H1 (cell line): Measurements from ENCODE around the gene SS18L1. TPM values are rescaled to one million over a fixed set of nuclear protein-coding genes. Genes with fewer than 3 reads are reported as not detected.
A peak's percentile ranks its signal among the peaks of the same experiment; 100 is the strongest.

ENCODE experiments used
- CEBPB ChIP-seq: IDR thresholded peaks from 2 replicates; pipeline ENCODE4 v1.6.1; 2012; ENCODE audit warnings: low read depth, low read length
- CHD2 ChIP-seq: IDR thresholded peaks from 2 replicates; pipeline ENCODE4 v1.6.1; 2012; ENCODE audit warnings: low read length, improper control_type of control experiment
- EP300 ChIP-seq, 2 experiments: IDR thresholded peaks; 1 replicate in 1 of 2; 2 replicates in 1 of 2; pipeline ENCODE4 v1.6.1; 2011 to 2012; ENCODE audit warnings: low read depth in 2 of 2, low read length in 2 of 2, mild to moderate bottlenecking in 2 of 2, borderline replicate concordance in 1 of 2, inconsistent platforms in 1 of 2, moderate library complexity in 1 of 2
- GABPA ChIP-seq: IDR thresholded peaks from 2 replicates; pipeline ENCODE4 v1.6.1; 2011; ENCODE audit warnings: mild to moderate bottlenecking, low read length, moderate library complexity, borderline replicate concordance; ENCODE audit not compliant: insufficient read depth
- GTF2F1 ChIP-seq: IDR thresholded peaks from 2 replicates; pipeline ENCODE4 v1.6.1; 2012; ENCODE audit warnings: low read depth, low read length, improper control_type of control experiment, borderline replicate concordance
- HDAC2 ChIP-seq, 2 experiments: fragments of 300-600 bp in 1 of 2; sonication (generic) in 1 of 2; IDR thresholded peaks; 2 replicates each; pipeline ENCODE4 v1.6.1; 2011 to 2012; ENCODE audit warnings: low read depth in 2 of 2, low read length in 2 of 2, mild to moderate bottlenecking in 2 of 2, moderate library complexity in 2 of 2, borderline replicate concordance in 1 of 2, inconsistent platforms in 1 of 2
- KDM4A ChIP-seq: IDR thresholded peaks from one replicate; pipeline ENCODE4 v1.7.1; 2012; ENCODE audit warnings: low read depth, mild to moderate bottlenecking, moderate library complexity, low read length, inconsistent platforms; ENCODE audit not compliant: severe bottlenecking
- KDM5A ChIP-seq: fragments of 200-600 bp; IDR thresholded peaks from 2 replicates; pipeline ENCODE4 v1.7.1; 2012; ENCODE audit warnings: mild to moderate bottlenecking, low read length, inconsistent platforms, mixed read lengths
- MAFK ChIP-seq: IDR thresholded peaks from 2 replicates; pipeline ENCODE4 v1.6.1; 2012; ENCODE audit warnings: low read depth, mild to moderate bottlenecking, improper control_type of control experiment, low read length
- NANOG ChIP-seq: IDR thresholded peaks from 2 replicates; pipeline ENCODE4 v1.6.1; 2011; ENCODE audit warnings: low read length, low read depth, mild to moderate bottlenecking, inconsistent platforms; ENCODE audit not compliant: insufficient read depth, poor library complexity, severe bottlenecking
- POLR2AphosphoS5 ChIP-seq: IDR thresholded peaks from 2 replicates; pipeline ENCODE4 v1.6.1; 2011; ENCODE audit warnings: low read depth, low read length
- RNF2 ChIP-seq: fragments of 200-900, 300-1000 bp; sonication (generic); IDR thresholded peaks from 2 replicates; pipeline ENCODE4 v1.7.1; 2016; ENCODE audit warnings: borderline replicate concordance, low read depth, mild to moderate bottlenecking, antibody characterized with exemption, low read length; ENCODE audit not compliant: poor library complexity, severe bottlenecking; ENCODE audit errors: missing control alignments
- SP1 ChIP-seq: IDR thresholded peaks from 2 replicates; pipeline ENCODE4 v1.6.1; 2011; ENCODE audit warnings: low read depth, low read length
- SRF ChIP-seq: IDR thresholded peaks from 2 replicates; pipeline ENCODE4 v1.6.1; 2011; ENCODE audit warnings: mild to moderate bottlenecking, low read depth, low read length, moderate library complexity
- SUZ12 ChIP-seq: fragments of 200-600 bp; sonication (generic); IDR thresholded peaks from 2 replicates; pipeline ENCODE4 v1.6.1; 2012; ENCODE audit warnings: mild to moderate bottlenecking, inconsistent platforms, low read length, moderate library complexity, mixed read lengths
- TAF1 ChIP-seq: IDR thresholded peaks from 2 replicates; pipeline ENCODE4 v1.6.1; 2011; ENCODE audit warnings: mild to moderate bottlenecking, low read depth, low read length
- TBP ChIP-seq: IDR thresholded peaks from 2 replicates; pipeline ENCODE4 v1.6.1; 2011; ENCODE audit warnings: low read depth, low read length, improper control_type of control experiment
- TCF12 ChIP-seq: IDR thresholded peaks from 2 replicates; pipeline ENCODE4 v1.6.1; 2011; ENCODE audit warnings: low read depth, mild to moderate bottlenecking, low read length
- ZNF274 ChIP-seq: IDR thresholded peaks from 2 replicates; pipeline ENCODE4 v1.7.0; 2012; ENCODE audit warnings: low read length, borderline replicate concordance; ENCODE audit errors: extremely low read depth
- polyA plus RNA-seq, 7 experiments: library from polyadenylated mRNA; depleted of rRNA in 3 of 7; stranded (reverse) in 5 of 7; unstranded in 2 of 7; fragments of >200 nt in 5 of 7; fragments of 200-250 nt in 2 of 7; gene quantifications; 1 replicate in 5 of 7; 2 replicates in 1 of 7; 4 replicates in 1 of 7; pipeline versions ENCODE4 v1.2.1 to v1.2.3, GENCODE V29; 2011 to 2013; ENCODE audit warnings: missing spikeins in 2 of 7, mixed read lengths in 2 of 7
- total RNA-seq: library from RNA; stranded (reverse); fragmentation: NEBNext Ultra II Directional; extraction: Animal tissue kit (Norgen Biotek cat#: 25700); gene quantifications from 2 replicates; pipeline ENCODE4 v1.2.1, GENCODE V29; 2021
- TF ChIP-seq, protein P1 (sequence below): IDR thresholded peaks from 2 replicates; pipeline ENCODE4 v1.6.1; 2012; ENCODE audit warnings: inconsistent platforms
- TF ChIP-seq, protein P2 (sequence below): IDR thresholded peaks from 2 replicates; pipeline ENCODE4 v1.6.1; 2011; ENCODE audit warnings: low read depth, mild to moderate bottlenecking, low read length; ENCODE audit not compliant: insufficient read depth

Gene SS18L1
- total and polyA plus RNA-seq, 2 of the 8 experiments (the other 6 are each of a cell fraction or from before 2014, with no cell fraction given), result 28.4 to 29.7 TPM

- TF ChIP-seq RNF2, result no peak
- TF ChIP-seq HDAC2 (IDR thresholded peaks at IDR 0.05; ENCODE audit: borderline replicate concordance in 1 of 2, low read depth in 2 of 2, low read length in 2 of 2), result peak in 1 of 2 experiments; percentile 22; a peak in 1 of 4 replicates
- no peak for TF ChIP-seq TCF12
- TF ChIP-seq KDM5A, result peak; percentile 56; the same call in 1 of the 2 replicates
- TF ChIP-seq TAF1, result peak; percentile 89
- no peak for TF ChIP-seq NANOG
- peak; percentile 95 for TF ChIP-seq GABPA
- no peak for TF ChIP-seq ZNF274
- TF ChIP-seq, protein P1, sequence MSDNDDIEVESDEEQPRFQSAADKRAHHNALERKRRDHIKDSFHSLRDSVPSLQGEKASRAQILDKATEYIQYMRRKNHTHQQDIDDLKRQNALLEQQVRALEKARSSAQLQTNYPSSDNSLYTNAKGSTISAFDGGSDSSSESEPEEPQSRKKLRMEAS, result peak; percentile 50; the same call in 1 of the 2 replicates
- peak; percentile 98 for TF ChIP-seq POLR2AphosphoS5
- no peak for TF ChIP-seq CHD2
- TF ChIP-seq KDM4A, result peak; percentile 56
- no peak; a peak in 1 of 3 replicates for TF ChIP-seq EP300 (IDR thresholded peaks at IDR 0.05; ENCODE audit: borderline replicate concordance in 1 of 2, low read depth in 2 of 2, low read length in 2 of 2)
- no peak for TF ChIP-seq SUZ12
- no peak for TF ChIP-seq MAFK
- no peak for TF ChIP-seq CEBPB
- TF ChIP-seq TBP, result peak; percentile 84
- no peak for TF ChIP-seq SP1
- TF ChIP-seq SRF, result peak; percentile 68
- TF ChIP-seq, protein P2, sequence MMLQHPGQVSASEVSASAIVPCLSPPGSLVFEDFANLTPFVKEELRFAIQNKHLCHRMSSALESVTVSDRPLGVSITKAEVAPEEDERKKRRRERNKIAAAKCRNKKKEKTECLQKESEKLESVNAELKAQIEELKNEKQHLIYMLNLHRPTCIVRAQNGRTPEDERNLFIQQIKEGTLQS, result peak; percentile 68; the same call in 1 of the 2 replicates
- TF ChIP-seq GTF2F1, result 0 out of 2 replicates have a peak, but pooled peaks have one; percentile 64
Measured at GRCh38 chr20:62182469-62183425, 39.2 kb downstream of the SS18L1 start, which contains the start of gene MTG2 (continued).
